Measurements from ENCODE around the gene PRKAR2A. TPM values are rescaled to one million over a fixed set of nuclear protein-coding genes. Genes with fewer than 3 reads are reported as not detected.

Gene PRKAR2A
- total RNA-seq, 1 donor from 2014 or later: 55.5 TPM

- Mint-ChIP-seq H3K27ac (ENCODE audit: unreplicated experiment) (no peak overlapping the region), H3K4me3 (ENCODE audit: unreplicated experiment) (no peak overlapping the region), H3K4me1 (ENCODE audit: low read depth, unreplicated experiment) (peaks cover 11% of the 10 kb centered on the region), H3K27me3 (ENCODE audit: unreplicated experiment) (peaks cover 2% of the 10 kb centered on the region), H3K9me3 (ENCODE audit: unreplicated experiment) (peaks cover 2% of the 10 kb centered on the region), H3K36me3 (ENCODE audit: unreplicated experiment) (no peaks in the 10 kb centered on the region)
- no peak for TF ChIP-seq CTCF (IDR thresholded peaks at IDR 0.05; ENCODE audit: partially characterized antibody, unreplicated experiment)
- no peak for DNase-seq
Measured at GRCh38 chr3:48700731-48701405, 146.8 kb downstream of the PRKAR2A start.

GRCh38 chr3:48698891-48699290, 148.8 kb downstream of the PRKAR2A start:
- Mint-ChIP-seq H3K27me3 (ENCODE audit: unreplicated experiment) (peaks cover 3% of the 10 kb centered on the region), H3K36me3 (ENCODE audit: unreplicated experiment) (peaks cover 4% of the 10 kb centered on the region), H3K27ac (ENCODE audit: unreplicated experiment) (no peak overlapping the region), H3K4me3 (ENCODE audit: unreplicated experiment) (no peak overlapping the region), H3K9me3 (ENCODE audit: unreplicated experiment) (peaks cover 10% of the 10 kb centered on the region), H3K4me1 (ENCODE audit: low read depth, unreplicated experiment) (peaks cover 22% of the 10 kb centered on the region)
- TF ChIP-seq CTCF (IDR thresholded peaks at IDR 0.05; ENCODE audit: partially characterized antibody, unreplicated experiment): no peak
- DNase-seq: no peak

- peaks cover 3% of the 10 kb centered on the region for H3K27me3 Mint-ChIP-seq (ENCODE audit: unreplicated experiment)
- no peak for TF ChIP-seq CTCF (IDR thresholded peaks at IDR 0.05; ENCODE audit: partially characterized antibody, unreplicated experiment)
- H3K36me3 Mint-ChIP-seq (ENCODE audit: unreplicated experiment): peaks cover 4% of the 10 kb centered on the region
- peaks cover 11% of the 10 kb centered on the region for H3K9me3 Mint-ChIP-seq (ENCODE audit: unreplicated experiment)
- no peak overlapping the region for H3K4me3 Mint-ChIP-seq (ENCODE audit: unreplicated experiment)
- peaks cover 21% of the 10 kb centered on the region for H3K4me1 Mint-ChIP-seq (ENCODE audit: low read depth, unreplicated experiment)
- no peak overlapping the region for H3K27ac Mint-ChIP-seq (ENCODE audit: unreplicated experiment)
- no peak for DNase-seq
Measured at GRCh38 chr3:48697952-48698351, 149.7 kb downstream of the PRKAR2A start.

- peaks cover 4% of the 10 kb centered on the region for H3K27me3 Mint-ChIP-seq (ENCODE audit: unreplicated experiment)
- peak overlapping the region; percentile 32 for H3K4me3 Mint-ChIP-seq (ENCODE audit: unreplicated experiment)
- H3K9me3 Mint-ChIP-seq (ENCODE audit: unreplicated experiment): peaks cover 12% of the 10 kb centered on the region
- H3K27ac Mint-ChIP-seq (ENCODE audit: unreplicated experiment): peak overlapping the region; percentile 77
- no peak for DNase-seq
- H3K4me1 Mint-ChIP-seq (ENCODE audit: low read depth, unreplicated experiment): peaks cover 19% of the 10 kb centered on the region
- no peak for TF ChIP-seq CTCF (IDR thresholded peaks at IDR 0.05; ENCODE audit: partially characterized antibody, unreplicated experiment)
- peaks cover 4% of the 10 kb centered on the region for H3K36me3 Mint-ChIP-seq (ENCODE audit: unreplicated experiment)
Measured at GRCh38 chr3:48696601-48697000, 151.1 kb downstream of the PRKAR2A start.

Other genes with a start within 250 kb of the PRKAR2A start
- gene UQCRC1, start 238.2 kb downstream of the PRKAR2A start, total RNA-seq (ENCODE audit: unreplicated experiment): 242 TPM
- gene TMEM89, start 226.1 kb downstream of the PRKAR2A start, total RNA-seq (ENCODE audit: unreplicated experiment): not detected
- 26.0 TPM for gene SLC26A6, start 212.4 kb downstream of the PRKAR2A start, total RNA-seq (ENCODE audit: unreplicated experiment)
- gene CELSR3, start 185.0 kb downstream of the PRKAR2A start, total RNA-seq (ENCODE audit: unreplicated experiment): 162 TPM
- gene NCKIPSD, start 162.0 kb downstream of the PRKAR2A start, total RNA-seq (ENCODE audit: unreplicated experiment): 35.5 TPM
- gene IP6K2, start 130.7 kb downstream of the PRKAR2A start, total RNA-seq (ENCODE audit: unreplicated experiment): 182 TPM
- 24.3 TPM for gene SLC25A20, start 51.0 kb upstream of the PRKAR2A start, total RNA-seq (ENCODE audit: unreplicated experiment)
- gene ARIH2, start 71.0 kb upstream of the PRKAR2A start, total RNA-seq (ENCODE audit: unreplicated experiment): 74.6 TPM
- 18.4 TPM for gene P4HTM, start 142.4 kb upstream of the PRKAR2A start, total RNA-seq (ENCODE audit: unreplicated experiment)
- gene WDR6, start 159.5 kb upstream of the PRKAR2A start, total RNA-seq (ENCODE audit: unreplicated experiment): 236 TPM
- 26.3 TPM for gene DALRD3, start 170.7 kb upstream of the PRKAR2A start, total RNA-seq (ENCODE audit: unreplicated experiment)
- gene NDUFAF3, start 174.2 kb upstream of the PRKAR2A start, total RNA-seq (ENCODE audit: unreplicated experiment): 50.6 TPM
- gene IMPDH2, start 181.5 kb upstream of the PRKAR2A start, total RNA-seq (ENCODE audit: unreplicated experiment): 100 TPM
- gene QRICH1, start 246.2 kb upstream of the PRKAR2A start, total RNA-seq (ENCODE audit: unreplicated experiment): 135 TPM

All from glutamatergic neuron (in vitro differentiated cells).